Measurements from ENCODE around the gene TNFSF4. TPM values are rescaled to one million over a fixed set of nuclear protein-coding genes. Genes with fewer than 3 reads are reported as not detected.

TNFSF4 gene
- total and polyA plus RNA-seq, 2 of the 13 experiments (the other 11 are each of a cell fraction or from before 2014, with no cell fraction given): 2.4 to 7.9 TPM

DNA sequence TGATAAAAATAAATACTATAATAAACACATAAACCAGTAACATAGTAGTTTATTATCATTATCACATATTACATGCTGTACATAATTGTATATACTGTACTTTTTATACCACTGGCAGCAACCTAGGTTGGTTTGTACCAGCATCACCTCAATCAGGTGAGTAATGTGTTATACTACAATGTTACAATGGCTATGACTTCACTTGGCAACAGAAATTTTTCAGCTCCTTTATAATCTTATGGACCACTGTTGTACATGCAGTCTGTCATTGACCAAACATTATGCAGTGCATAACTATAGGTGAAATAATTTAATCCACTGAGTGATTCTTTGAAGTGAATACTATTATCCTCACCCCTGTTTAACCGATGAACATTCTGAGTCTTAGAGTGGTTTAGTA is 44.5 kb downstream of the TNFSF4 start:
- Histone ChIP-seq H3K9me3 (ENCODE audit: low read length) (no peaks in the 10 kb centered on the region), H3K27me3 (ENCODE audit: control insufficient read depth in 1 of 2, insufficient read depth in 2 of 2, low read length in 2 of 2) (no peaks in the 10 kb centered on the region), H3K27ac (ENCODE audit: extremely low read length, insufficient read depth, low read length) (no peak overlapping the region), H3K4me3 (replicated peaks in 1 of 3; ENCODE audit: insufficient read depth in 1 of 3, low read depth in 2 of 3, low read length in 3 of 3) (no peak overlapping the region), H3K36me3 (replicated peaks in 1 of 2; ENCODE audit: control insufficient read depth in 1 of 2, insufficient read depth in 2 of 2, low read length in 2 of 2) (no peaks in the 10 kb centered on the region), H3K9ac (ENCODE audit: insufficient read depth, low read depth, low read length) (no peak overlapping the region), H2AFZ (ENCODE audit: low read length) (no peak overlapping the region), H4K20me1 (ENCODE audit: insufficient read depth, low read length) (no peaks in the 10 kb centered on the region), H3K4me1 (ENCODE audit: insufficient read depth, low read length) (peaks cover 9% of the 10 kb centered on the region; the same call in 1 of the 2 replicates), H3K79me2 (ENCODE audit: insufficient read depth, low read length) (no peaks in the 10 kb centered on the region), H3K4me2 (ENCODE audit: low read depth, low read length) (no peak overlapping the region)
- no TSS peak for BruUV-seq (replicated peaks)
- FAIRE-seq: no peak
- DNase-seq (ENCODE audit: low spot score): no peak
- WGBS (ENCODE audit: low lambda C conversion rate): 100% methylated on average over 1 of the region's 1 CpG
- no peak for ATAC-seq
- intact Hi-C loops (cut with micrococcal nuclease; ENCODE audit: unreplicated experiment) (no loop called here), in situ Hi-C loops (cut with HindIII; ENCODE audit: extremely low pct_ligation_motif_present, low pct_unique_long_range_greater_than_20kb) (no loop called here)
- CTCF ChIA-PET (ENCODE audit: low intra/inter-chr PET ratio, low total read pairs): no interaction called here
- TF ChIP-seq ZNF367 (CRISPR knock-in tag; IDR thresholded peaks at IDR 0.05; ENCODE audit: borderline replicate concordance): no peak
- TF ChIP-seq BRD4 (CRISPR knock-in tag; IDR thresholded peaks at IDR 0.05): no peak
- no peak for TF ChIP-seq HMGXB3 (CRISPR knock-in tag; IDR thresholded peaks at IDR 0.05; ENCODE audit: borderline replicate concordance)
- TF ChIP-seq NR3C1 (CRISPR knock-in tag; IDR thresholded peaks at IDR 0.05): no peak
- no peak for TF ChIP-seq ZSCAN25 (CRISPR knock-in tag; IDR thresholded peaks at IDR 0.05)
- TF ChIP-seq ZNF160 (CRISPR knock-in tag; IDR thresholded peaks at IDR 0.05): no peak
- no peak for TF ChIP-seq ZZZ3 (CRISPR knock-in tag; IDR thresholded peaks at IDR 0.05; ENCODE audit: borderline replicate concordance)
- no peak for TF ChIP-seq ZFYVE20 (CRISPR knock-in tag; IDR thresholded peaks at IDR 0.05; ENCODE audit: borderline replicate concordance, low read depth)
- no peak for TF ChIP-seq ZNF251 (CRISPR knock-in tag; IDR thresholded peaks at IDR 0.05)
- TF ChIP-seq AKAP8 (CRISPR knock-in tag; IDR thresholded peaks at IDR 0.05): no peak
- no peak for TF ChIP-seq MIER2 (CRISPR knock-in tag; IDR thresholded peaks at IDR 0.05)
- no peak for TF ChIP-seq ZSCAN20 (CRISPR knock-in tag; IDR thresholded peaks at IDR 0.05; ENCODE audit: borderline replicate concordance)
- TF ChIP-seq ZNF138 (CRISPR knock-in tag; IDR thresholded peaks at IDR 0.05; ENCODE audit: low read depth): no peak
- no peak for TF ChIP-seq RFX5 (IDR thresholded peaks at IDR 0.05; ENCODE audit: low read depth, low read length)
- TF ChIP-seq ZNF569 (CRISPR knock-in tag; IDR thresholded peaks at IDR 0.05; ENCODE audit: borderline replicate concordance): no peak
- TF ChIP-seq TOE1 (CRISPR knock-in tag; IDR thresholded peaks at IDR 0.05): no peak
- TF ChIP-seq HMG20B (CRISPR knock-in tag; conservative IDR thresholded peaks at IDR 0.05): no peak
- no peak for TF ChIP-seq PATZ1 (CRISPR knock-in tag; IDR thresholded peaks at IDR 0.05)
- POLR2A ChIA-PET: no interaction called here

All from HepG2 (cell line).